ENCODE results near the gene SELENOF.

The SELENOF gene

GRCh38 chr1:86925742-86926141 is 11.8 kb upstream of the SELENOF start:
- TF ChIP-seq CTCF (conservative IDR thresholded peaks at IDR 0.05; ENCODE audit: control insufficient read depth, insufficient read depth, low read depth, low read length): no peak
- no peak overlapping the region for H3K4me3 ChIP-seq (ENCODE audit: control insufficient read depth, low read depth, low read length)

GRCh38 chr1:86924324-86924960 is 10.5 kb upstream of the SELENOF start:
- H3K4me3 ChIP-seq (ENCODE audit: control insufficient read depth, low read depth, low read length): no peak overlapping the region
- no peak for TF ChIP-seq CTCF (conservative IDR thresholded peaks at IDR 0.05; ENCODE audit: control insufficient read depth, insufficient read depth, low read depth, low read length)
- no peak for DNase-seq (ENCODE audit: low read depth)

More at GRCh38 chr1:86925742-86926141, 11.8 kb upstream of the SELENOF start:
- DNase-seq (ENCODE audit: low read depth): no peak

- DNase-seq (ENCODE audit: low read depth): no peak
- H3K4me3 ChIP-seq (ENCODE audit: control insufficient read depth, low read depth, low read length): no peak overlapping the region
- no peak for TF ChIP-seq CTCF (conservative IDR thresholded peaks at IDR 0.05; ENCODE audit: control insufficient read depth, insufficient read depth, low read depth, low read length)
These were observed 8.5 kb upstream of the SELENOF start for GRCh38 chr1:86922445-86922844.

- DNase-seq (ENCODE audit: low read depth): no peak
- no peak for TF ChIP-seq CTCF (conservative IDR thresholded peaks at IDR 0.05; ENCODE audit: control insufficient read depth, insufficient read depth, low read depth, low read length)
- H3K4me3 ChIP-seq (ENCODE audit: control insufficient read depth, low read depth, low read length): peak overlapping the region; percentile 93
These were observed 2.8 kb upstream of the SELENOF start for GRCh38 chr1:86916752-86917151.

- TF ChIP-seq CTCF (conservative IDR thresholded peaks at IDR 0.05; ENCODE audit: control insufficient read depth, insufficient read depth, low read depth, low read length): no peak
- peak overlapping the region; percentile 93 for H3K4me3 ChIP-seq (ENCODE audit: control insufficient read depth, low read depth, low read length)
- no peak for DNase-seq (ENCODE audit: low read depth)
These were observed 1.9 kb upstream of the SELENOF start for GRCh38 chr1:86915737-86916235.

- peak; percentile 53 for DNase-seq (ENCODE audit: low read depth)
- H3K4me3 ChIP-seq (ENCODE audit: control insufficient read depth, low read depth, low read length): peak overlapping the region; percentile 93
- no peak for TF ChIP-seq CTCF (conservative IDR thresholded peaks at IDR 0.05; ENCODE audit: control insufficient read depth, insufficient read depth, low read depth, low read length)
These were observed 1.2 kb upstream of the SELENOF start for GRCh38 chr1:86914998-86915736.
